GM10847 (cell line): ENCODE measurements around the gene MEX3A.
A peak's percentile ranks its signal among the peaks of the same experiment; 100 is the strongest.

Experiments
- POLR2A ChIP-seq: IDR thresholded peaks from 2 replicates; pipeline ENCODE4 v1.6.1; 2011; ENCODE audit not compliant: insufficient read length; ENCODE audit errors: extremely low read depth

The MEX3A gene

DNA sequence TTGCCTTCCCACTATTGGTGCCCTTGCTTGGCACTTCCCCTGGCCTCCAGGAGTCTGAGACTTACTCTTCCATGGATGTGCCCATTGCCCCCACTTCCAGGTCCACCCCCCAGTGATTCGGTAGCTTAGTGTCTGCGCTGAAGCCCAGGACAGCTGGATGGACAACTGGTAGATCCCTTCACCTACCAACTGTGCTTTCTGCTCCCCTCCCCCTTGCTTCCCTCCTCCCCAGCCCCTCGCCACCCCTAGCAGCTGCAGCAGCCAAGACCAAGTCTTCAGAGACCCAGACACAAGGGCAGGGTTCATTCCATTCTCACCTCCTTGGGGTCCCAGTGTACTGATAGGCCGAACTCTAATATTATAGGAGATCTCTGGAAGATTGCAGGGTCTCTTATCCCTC is 39.2 kb upstream of the MEX3A start:
- no peak for TF ChIP-seq POLR2A

DNA sequence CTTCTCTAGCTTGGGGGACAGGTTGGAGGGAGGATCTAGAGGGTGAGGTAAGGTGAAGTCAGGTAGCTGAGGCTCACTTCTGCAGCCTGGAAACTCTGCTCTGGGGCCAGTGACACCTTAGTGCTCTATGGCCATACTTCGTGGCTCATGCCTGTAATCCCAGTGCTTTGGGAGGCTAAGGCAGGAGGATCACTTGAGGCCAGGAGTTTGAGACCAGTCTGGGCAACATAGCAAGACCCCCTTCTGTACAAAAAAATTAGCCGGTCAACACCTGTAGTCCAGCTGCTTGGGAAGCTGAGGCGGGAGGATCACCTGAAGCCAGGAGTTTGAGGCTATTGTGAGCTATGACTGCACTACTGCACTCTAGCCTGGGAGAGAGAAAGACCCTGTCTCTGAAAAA is 38.1 kb upstream of the MEX3A start:
- TF ChIP-seq POLR2A = no peak

DNA sequence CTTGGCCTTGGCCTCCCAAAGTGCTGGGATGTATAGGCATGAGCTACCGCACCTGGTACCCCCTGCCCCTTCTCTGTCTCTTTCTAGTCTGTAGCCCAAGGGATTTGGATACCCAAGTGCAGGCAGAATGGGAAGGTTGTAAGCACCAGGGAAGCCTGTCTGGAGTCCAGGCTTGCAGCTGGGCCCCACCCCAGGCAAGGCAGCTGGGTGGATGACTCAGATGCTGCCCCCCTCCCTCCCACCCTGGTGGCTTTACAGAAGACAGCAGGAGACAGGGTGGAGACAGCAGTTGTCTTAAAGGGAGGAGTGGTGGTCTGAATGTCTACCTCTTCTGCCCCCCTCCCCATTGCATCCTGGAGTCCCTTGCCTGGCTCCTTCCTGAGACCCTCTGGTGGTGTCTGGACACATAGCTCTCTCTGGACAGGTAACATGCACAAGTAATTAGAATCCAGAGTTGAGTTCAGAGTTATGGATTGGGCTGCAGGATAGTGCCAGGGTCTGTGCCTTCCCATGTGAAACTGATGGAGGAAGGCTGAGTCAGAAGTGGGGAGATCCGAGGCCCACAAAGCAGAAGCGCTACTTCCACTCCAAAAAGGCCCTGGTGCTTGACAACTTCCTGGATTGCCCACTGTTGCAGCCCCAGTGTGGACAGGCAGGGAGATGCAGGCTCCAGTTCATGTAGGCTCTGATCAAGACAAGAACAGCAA is 37.4 kb upstream of the MEX3A start:
- no peak for TF ChIP-seq POLR2A

- no peak for TF ChIP-seq POLR2A
Measured at GRCh38 chr1:156118177-156118868, 36.1 kb upstream of the MEX3A start.

DNA sequence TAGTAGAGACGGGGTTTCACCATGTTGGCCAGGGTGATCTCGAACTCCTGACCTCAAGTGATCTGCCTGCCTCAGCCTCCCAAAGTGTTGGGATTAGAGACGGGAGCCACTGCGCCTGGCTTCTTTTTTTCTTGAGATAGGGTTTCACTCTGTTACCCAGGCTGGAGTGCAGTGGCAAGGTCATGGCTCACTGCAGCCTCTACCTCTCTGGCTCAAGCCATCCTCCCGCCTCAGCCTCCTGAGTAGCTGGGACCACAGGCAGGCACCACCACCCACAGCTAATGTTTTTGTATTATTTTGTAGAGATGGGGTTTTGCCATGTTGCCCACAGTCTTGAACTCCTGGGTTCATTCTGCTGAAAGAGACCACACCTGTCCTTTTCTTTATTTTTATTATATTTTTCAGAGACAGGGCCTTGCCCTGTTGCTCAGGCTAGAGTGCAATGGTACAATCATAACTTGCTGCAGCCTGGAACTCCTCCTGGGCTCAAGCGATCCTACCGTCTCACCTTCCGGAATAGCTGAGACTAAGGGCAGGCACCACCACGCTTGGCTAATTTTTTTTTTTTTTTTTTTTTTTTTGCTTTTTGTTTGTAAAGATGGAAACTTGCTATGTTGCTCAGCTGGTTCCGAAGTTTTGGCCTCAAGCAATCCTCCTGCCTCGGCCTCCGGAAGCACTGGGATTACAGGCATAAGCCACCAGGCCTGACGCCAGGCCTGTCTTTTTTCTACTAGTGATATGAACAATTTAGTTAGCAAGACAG is 35.3 kb upstream of the MEX3A start:
- no peak for TF ChIP-seq POLR2A

DNA sequence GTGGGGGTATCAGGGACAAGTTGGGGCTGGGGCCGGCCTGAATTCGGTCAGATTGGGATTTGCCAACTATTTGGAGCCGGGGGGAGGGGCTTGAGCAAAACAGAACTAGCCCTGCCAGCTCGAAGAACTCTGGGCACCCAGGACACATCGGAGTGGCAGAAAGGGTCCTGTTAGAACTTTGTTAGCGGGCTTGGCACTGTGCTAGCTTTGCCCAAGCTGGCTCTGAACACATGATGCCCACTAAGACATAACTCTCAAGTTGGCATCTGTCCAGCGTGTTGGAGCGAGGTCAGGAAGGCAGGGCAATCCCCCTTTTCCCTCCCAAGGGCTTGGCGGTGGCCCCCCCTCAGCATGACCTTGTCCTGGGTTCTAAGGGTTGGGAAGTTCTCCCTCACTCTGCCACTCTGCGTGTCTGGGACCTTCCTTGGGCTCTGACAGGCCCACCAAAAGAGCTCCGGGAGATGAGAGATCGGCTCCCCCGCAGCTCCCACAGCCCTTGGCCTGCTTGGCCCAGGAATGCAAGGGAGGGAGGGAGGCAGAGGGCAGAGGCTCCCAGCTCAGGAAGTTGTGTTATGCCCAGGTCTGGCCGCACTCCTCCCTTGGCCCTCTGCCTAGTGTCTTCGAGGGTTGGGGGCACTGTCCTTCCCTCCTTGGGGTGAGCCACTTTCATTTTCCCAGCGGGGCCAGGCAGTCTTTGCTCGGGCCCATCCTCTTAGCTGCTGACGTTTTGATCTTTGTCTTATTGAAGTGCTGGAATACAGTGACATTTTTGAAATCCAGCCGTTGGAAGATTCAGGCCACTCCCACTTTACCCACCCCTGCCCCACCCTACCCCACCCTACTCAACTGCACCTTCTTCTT is 33.5 kb upstream of the MEX3A start:
- no peak for TF ChIP-seq POLR2A

GRCh38 chr1:156114919-156115513 is 32.8 kb upstream of the MEX3A start:
- no peak for TF ChIP-seq POLR2A

GRCh38 chr1:156114101-156114918 is 32.0 kb upstream of the MEX3A start, which contains the start of gene LMNA:
Gene LMNA, plus strand, starts transcription at chr1:156114711. Its CDS starts 208 bp downstream, at chr1:156114919.
- TF ChIP-seq POLR2A = peak; percentile 85

DNA sequence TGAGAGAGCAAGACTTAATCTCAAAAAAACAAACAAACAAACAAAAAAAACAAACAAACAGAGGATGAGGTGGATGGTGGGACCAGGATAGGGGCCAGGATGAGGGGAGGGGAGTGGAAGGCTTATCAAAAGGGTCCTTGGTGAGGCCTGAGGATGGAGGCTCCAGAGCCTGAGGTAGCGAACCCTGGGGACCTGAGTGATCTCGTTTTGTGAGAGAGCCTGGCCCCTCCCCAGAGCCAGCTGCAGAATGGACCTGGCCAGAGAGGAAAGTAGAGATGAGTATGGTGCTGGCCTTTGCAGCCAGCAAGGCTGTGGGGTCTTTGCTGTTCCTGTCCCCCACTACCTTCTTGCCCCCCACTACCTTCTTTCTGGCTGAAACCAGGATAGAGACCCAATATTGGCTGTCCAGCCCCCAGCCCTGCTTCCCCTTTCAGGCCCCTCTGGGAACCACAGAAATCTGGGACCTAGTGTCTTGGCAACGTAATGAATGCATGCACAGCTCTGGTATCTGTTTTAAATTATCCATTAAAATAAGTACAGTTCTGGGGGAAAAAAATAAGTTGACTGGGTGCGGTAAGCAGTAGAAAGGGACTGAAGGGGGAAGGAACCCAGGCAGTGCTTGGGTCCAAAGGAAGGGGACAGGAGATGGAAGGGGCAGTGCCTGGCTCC is 31.2 kb upstream of the MEX3A start:
- no peak for TF ChIP-seq POLR2A

- TF ChIP-seq POLR2A = no peak
Measured at GRCh38 chr1:156112276-156113137, 30.2 kb upstream of the MEX3A start.

GRCh38 chr1:156111355-156111962 is 29.2 kb upstream of the MEX3A start:
- TF ChIP-seq POLR2A = no peak

DNA sequence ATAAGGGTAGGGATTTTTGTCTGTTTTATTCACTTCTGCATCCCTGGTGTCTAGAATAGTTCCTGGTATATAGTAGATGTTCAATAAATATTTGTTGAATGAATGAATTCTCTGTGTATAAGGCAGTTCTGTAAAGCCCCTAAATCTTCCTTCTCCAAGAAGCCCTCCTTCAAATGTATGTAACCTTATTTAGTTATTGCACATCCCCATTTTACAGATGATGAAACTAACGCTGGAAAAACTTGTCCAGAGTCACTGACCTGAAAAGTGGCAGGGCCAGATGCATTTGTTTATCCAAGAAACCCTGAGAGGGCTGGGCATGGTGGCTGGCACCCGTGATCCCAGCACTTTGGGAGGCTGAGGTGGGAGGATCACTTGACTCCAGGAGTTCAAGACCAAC is 28.0 kb upstream of the MEX3A start:
- no peak for TF ChIP-seq POLR2A
